NCI-H510A treated with DMSO at 0.1 percent for 48 hours (cell line): Measurements from ENCODE around the gene TRMT112.

Experiments used
- DNase-seq: peaks from one replicate; lab custom pipeline; 2025; lab: John Stamatoyannopoulos, UW

The TRMT112 gene

GRCh38 chr11:64275031-64275800 is 42.1 kb downstream of the TRMT112 start:
- DNase-seq: no peak

- peak; percentile 98 for DNase-seq
These were observed 47.7 kb downstream of the TRMT112 start for GRCh38 chr11:64269540-64270220.

GRCh38 chr11:64268893-64269539 is 48.3 kb downstream of the TRMT112 start:
- peak; percentile 41 for DNase-seq

GRCh38 chr11:64268025-64268892 is 49.1 kb downstream of the TRMT112 start:
- no peak for DNase-seq

- DNase-seq: no peak
These were observed 50.0 kb downstream of the TRMT112 start for GRCh38 chr11:64267207-64267945.
